HG02763 (cell line): ENCODE data around the gene POLG.
A peak's percentile ranks its signal among the peaks of the same experiment; 100 is the strongest.

ENCODE experiments used
- ATAC-seq: cut with Tn5 transposase; IDR thresholded peaks from one replicate; pipeline ENCODE4 v1.9.1; 2021; ENCODE audit warnings: mild to moderate bottlenecking, moderate library complexity; ENCODE audit not compliant: unreplicated experiment

Gene POLG

DNA sequence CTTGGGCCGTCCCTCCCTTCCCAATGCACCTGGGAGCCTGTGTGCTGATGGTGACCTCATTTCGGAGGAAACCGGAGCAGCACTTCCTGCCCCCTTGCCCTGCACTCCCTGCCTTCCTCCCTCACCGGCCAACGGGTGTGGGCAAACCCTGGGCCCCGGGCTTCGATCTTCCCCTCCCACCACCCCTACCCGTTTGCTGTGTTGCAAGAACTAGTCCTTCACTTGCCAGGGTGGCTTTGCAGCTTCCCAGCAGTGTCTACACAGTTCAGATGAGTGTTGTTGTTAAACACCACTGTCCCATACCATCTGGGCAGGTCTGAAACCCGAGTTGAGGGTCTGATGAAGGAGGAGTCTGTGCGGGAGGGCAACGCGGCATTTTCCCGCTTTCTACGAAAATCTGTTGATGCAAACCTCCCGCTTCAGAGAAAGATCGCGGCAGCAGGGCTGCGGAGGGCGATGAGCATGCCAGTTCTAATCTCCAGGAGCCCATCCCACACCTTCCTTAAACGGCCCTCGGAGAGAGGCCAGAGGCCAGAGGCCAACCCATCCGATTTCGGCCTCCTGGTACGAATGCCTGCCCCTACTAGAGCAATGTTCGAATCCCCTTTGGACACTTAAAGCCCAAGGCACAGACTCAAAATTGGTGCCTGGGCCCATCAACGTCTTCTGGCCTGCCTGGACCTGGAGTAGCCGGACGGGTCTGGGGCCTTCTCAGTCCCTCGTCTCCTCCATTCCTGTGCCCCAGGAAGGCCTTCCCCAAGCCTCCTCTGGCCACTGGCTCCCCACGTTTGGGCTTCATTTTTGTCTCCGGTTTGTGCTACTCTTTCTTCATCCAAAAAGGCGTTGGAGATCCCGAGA is 35.7 kb upstream of the POLG start:
- ATAC-seq, result no peak

DNA sequence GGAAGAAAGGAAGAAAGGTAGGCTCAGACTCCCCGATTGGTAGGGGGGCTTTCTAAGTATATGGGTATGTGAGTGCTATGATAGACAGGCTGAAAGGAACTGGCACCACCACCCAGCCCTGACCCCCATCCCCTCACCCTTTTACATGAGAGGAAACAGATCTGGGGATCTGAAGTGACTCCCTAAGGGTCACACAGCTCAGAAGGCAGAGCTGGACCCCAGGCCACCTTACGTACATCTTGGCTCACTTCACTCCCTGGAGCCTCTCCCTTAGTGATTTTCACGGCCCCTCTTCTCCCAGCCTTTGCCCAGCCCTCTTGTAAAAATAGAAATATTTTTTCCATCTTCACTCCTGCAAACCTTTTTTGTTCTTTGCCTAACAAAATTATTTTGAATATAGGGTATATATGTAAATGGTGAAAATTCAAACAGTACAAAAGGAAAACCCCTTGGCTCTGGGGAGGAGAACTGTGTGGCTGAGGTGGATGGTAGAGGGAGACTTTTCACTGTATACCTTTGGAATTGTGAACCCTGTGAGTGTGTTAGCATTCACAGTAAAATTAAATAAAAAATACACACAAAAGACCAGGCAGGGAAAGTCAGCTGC is 34.8 kb upstream of the POLG start:
- no peak for ATAC-seq

DNA sequence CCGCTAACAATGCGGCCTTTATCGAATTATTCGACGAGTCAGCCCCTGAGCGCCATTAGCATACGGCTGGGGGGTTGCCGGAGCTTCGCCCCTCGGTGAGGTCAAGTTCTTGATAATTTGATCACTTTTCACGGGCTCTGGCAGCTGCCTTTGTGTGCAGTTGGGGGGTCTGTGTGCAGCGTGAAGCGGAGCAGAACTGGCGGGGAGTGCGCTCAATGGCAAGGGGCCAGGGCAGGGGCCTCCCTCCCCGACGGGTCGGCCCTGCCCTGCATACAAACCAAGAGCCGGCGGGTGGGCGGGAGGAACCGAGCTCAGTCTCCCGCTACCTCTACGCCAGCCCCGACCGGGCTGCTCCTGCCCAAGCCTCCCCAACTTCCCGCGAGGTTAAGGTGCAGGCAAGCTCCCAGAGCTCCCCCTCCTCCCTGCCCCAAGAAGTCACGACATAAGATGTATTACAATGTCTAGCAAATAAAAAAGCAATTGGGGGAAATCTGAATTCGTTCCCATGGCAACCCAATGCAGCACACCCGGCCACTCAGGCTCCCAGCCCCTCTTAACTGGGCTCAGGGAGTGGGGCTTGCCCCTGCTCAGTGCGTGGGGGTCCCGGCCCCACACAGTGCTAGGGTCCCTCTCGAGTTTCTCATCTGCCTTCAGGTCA is 34.1 kb upstream of the POLG start:
- ATAC-seq, result no peak

DNA sequence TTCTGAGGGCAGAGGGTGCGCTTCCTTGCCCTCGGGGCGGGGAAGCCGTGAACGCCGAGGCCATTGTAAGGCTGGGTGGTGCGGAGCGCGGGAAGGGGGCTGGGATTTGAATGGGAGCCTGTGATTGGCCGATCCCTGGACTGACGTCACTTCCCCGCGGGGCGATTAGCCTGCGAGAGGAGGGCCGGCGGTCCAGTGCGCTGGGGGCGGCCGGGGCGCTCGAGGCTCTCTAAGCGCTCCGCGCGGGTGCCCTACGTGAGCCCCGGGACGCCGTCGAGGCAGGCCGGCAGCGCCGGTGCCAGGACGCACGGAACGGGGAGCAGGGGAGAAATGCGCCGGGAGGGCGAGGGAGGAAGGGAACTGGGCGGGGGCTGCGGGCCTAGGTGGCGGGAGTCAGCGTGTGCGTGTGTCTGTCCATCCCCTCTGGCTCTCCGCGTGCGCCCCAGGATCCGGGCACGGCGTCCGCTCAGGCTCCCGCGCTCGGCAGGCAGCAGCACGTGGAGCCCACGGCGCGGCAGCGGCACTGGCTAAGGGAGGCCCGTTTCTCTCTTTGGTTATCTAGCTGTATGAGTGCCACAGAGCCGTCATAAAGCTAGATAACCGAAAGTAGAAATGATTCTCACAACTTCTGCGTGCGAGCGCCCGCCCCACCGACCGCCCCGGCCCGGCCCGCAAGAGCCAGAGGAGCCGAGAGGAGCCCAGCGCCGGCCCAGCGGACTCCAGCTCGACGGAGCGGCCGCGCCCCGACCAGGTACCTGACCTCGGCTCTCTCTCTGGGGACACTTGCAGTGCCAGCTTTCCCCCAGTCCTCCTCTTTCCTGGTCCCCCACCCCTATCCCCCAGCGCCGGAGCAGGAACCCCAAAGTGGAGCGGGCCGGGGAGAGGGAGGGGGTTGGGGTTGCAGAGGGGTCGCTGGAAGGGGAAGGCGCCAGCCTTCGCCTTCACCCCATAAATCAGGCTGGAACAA is 33.1 kb upstream of the POLG start:
- ATAC-seq, result no peak

DNA sequence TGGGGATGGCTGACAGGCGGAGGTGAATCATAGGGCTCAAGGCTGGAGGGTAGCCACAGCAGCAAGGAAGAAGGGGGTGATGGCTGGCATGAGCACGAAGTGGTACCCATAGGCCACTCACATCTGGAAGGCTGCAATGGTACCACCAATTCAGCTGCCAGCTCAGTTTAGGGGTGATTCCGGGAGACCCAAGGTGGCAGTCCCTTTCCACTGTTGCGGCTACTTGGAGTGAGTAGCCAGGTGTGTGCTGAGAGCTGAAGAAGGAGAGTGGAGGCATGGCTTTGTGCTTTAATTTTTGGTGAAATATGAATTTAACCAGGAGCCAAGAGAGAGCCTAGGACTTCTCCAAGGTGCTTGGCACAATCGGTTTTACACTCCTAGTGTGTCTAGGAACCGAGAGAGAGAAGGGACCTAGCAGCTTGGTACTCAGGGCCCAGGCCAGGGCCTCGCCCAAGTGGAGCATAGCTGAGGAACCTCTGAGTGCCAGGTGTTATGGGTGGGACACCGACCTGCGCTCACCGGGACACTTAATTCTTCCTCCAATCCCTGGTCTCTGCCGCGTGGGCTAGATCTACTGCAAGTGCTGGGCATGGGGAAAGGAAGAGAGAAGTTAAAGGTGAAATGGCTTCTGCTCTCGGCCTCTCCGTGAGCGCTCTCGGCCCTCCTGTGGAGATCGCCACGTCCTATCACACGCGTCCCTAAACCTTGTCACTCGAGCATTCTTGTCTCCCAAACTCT is 32.2 kb upstream of the POLG start:
- ATAC-seq, result no peak

DNA sequence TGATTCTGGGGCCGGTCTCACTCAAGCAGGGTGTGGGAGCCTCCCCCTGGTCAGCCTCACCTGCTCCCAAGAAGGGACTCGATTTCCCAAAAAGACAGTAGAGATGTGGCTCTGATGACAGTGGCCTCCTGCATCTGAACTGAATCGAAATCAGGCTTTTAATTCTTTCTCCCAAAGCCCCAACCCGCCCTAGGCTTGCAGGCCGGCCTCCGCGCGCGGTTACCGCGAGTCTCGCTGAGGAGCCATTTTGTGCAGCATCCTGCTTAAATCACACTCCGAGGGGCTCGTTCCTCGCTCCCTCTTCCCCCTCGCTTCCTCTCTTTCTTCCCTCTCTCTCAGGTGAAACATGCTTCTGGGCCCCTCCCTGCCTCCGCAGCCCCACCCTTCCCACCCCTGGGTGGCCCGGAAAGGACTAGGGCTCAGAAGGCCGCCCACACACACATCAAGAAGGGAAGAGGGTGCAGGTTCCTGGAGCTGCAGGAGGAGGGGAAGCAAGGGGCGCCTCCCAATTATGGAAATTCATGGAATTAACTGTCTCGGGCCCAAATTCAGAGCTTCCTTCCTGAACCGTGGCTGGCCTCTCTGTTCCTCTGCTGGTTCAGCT is 30.9 kb upstream of the POLG start:
- no peak for ATAC-seq

DNA sequence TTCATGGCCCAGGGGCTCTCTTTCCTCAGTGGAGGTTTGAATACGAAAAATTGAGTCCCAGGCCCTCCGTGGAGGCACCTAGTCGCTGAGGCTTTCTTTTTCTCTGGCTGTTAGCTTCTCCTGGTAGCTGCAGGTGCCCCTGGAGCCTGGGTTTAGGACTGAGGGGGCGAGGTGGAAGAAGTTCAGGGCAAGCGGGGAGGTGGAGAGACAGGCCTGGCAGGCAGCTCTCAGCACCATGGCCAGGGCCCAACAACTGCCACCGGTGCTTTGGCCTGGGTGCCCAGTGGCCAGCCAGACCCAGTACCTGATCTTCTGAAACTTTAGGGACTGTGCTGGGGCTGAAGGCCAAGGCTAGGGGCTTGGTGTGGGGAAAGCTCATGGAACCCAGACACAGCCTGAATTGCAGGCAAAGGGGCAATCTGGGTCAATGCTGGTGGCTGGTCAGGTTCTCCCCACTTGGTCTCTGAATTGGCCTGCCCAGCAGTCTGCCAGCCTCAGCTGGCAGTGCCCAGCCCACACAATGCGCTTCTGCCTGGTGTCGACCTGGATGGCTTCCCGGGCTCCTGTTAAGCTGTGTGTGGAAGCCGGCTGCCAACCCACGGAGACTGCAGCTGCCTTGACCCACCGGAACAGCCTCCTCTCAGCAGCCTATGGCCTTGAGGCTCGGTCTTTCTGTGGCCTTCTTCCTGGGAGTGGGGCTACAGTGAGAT is 30.3 kb upstream of the POLG start:
- no peak for ATAC-seq

DNA sequence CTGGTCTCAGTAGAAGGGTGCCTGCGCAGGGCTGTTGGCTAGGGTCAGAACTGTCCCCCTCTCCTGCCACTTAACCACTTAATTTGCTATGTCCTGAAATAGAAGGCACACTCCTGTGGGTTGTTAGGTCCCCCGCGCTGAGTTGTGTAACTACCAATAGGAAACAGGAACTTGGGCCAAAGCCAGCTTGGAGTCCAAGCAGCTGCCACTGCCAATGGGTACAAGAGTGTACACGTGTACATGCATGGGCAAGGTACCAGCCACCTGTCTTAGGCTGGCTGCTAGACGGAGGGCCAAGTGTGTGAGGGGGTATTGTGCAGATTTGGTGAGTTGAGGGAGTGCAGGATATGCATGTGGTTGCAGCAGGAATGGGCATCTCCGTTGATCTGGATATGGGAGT is 29.7 kb upstream of the POLG start:
- ATAC-seq, result no peak

DNA sequence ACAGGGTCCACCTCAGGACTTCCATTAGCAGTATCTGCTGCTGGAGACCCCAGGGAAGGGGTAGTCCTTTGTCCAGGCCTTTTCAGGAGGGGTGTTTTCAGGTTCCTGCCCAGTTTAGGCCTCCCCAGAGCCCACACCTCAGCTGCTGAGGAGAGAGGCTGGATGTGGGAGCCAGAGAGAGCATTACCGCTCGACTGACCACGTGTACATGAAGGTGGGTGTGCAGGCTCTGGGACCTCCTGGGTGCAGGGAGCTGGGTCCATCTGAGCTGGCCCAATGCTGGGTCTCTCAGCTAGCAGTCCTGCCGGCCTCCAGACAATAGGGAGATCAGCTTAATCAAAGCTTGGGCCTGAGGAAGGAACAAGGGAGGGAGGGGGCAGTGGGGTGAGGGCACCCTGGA is 29.1 kb upstream of the POLG start:
- no peak for ATAC-seq

DNA sequence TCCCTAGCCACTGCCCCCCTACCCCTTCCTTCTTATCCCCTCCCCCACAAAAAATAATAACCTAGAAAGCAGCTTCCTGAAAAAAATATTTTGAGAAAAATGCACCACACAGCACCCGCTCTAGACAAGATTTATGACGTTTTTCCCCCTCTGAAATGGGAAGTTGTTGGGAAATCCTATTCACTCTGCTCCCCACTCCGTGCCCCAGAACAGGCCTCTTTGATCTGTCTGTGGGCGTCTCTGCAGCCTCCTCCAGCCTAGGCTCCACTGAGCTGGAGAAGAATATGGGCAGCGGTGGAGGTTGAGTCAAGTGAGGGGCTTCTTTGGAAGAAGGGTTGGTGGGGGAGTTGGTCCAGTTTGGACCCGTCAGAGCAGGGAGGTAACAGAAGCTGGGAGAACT is 28.5 kb upstream of the POLG start:
- ATAC-seq, result no peak

DNA sequence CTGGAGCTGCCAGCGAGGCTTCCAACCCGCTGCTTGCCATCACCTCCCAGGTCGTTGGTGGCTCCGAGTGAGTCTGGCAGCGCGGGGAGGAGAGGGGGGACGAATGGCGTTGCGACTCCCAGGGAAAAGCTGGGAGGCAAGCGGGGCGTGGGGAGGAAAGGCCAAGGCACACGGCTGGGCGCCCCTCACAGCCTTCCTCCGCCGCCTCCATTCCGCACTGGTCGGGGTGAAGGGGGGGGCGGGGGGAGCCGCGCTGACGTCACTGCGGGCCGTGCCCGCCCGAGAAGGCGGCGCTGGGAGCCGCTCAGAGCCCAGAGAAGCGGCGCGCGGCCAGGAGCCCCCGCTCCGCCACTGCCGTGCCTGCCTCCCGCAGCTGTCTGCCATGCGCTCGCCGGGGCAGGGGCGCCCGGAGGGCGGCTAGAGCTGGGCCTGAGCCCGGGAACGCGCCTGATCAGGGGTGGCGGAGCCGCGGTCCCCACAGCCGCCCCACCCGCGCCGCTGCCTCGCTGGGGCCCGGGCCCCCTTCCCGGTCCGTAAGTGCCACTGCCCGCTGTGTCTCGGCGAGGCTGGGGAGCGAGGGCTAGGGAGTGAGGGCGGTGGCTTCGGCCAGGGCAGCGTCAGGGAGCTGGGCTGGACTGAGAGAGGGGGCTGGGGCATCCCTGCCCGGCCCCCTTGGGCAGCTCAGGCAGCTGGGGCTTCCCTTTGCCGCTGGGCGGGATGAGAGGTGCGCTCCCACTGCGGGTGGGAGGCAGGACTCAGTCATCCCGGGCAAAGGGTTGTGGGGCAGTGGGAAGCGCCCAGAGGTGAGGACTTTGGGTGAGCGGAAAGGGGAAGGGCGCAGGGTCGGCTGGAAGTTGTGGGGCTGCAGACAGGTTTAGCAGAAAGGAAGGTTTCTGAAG is 27.8 kb upstream of the POLG start:
- no peak for ATAC-seq

DNA sequence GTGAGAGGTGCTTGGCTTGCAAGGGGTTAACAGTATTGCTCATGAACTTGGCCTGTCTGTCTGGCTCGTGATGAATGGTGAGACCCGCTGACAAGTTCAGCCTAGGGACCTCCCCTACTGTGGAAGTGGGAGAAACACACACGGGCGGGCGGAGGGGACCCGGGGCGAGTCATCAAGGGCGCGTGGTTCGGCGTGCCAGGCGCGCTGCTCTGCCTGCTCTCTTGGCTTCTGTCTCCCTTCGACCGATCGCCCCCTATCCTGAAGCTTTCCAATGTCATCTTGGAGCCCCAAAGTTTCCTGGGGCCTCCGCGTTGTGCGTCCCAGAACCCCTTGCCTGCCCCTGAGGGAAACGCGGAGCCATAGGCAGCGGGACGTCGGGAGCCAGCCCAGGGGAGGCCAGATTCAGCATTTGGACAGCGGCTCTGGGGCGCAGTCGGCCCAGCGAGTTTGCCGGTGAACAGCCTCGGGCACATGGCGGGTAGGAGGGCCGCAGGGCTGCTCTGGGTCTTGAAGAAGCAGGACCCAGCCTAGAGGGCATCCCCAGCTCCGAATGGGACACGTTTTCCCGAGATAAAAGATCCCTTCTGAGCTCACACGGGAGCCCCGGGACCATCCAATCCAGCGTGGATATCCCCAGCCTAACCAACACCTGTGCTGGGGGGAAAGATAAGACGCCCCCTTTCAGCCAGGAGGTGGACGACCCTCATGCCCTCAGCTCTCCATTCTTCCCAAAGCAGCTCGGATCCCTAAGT is 27.0 kb upstream of the POLG start:
- ATAC-seq, result no peak

DNA sequence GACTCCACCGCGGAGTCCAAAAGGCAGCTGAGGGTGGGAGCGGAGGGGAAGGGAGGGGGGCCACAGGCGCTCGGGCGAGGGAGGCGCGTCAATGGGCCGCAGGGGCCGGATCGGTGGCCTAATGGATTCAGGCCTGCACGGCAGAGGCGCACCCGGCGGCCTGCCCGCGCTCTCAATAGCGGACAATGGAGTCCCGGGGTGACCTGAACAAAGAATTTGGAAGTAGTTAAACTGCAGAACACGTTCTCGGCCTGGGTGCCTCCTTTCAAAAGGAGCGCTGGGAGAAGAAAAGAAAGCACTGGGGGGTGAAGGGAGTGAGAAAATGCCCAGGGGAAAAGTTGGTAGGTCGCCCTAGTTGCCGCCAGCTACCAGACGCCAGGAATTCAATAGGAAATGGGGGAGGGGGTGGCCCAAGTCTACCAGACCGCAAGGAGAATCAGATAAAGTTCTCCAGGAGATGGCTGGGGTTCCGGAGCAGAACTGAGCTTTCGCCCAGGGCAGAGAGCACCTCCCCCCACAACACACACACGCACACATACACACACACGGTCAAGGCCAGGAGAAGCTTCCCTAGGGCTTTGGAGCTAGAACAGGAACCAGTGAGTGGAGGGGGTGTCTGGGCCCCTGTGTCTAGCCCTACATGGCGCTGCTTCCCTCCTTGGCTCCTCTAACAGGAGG is 25.8 kb upstream of the POLG start:
- no peak for ATAC-seq

DNA sequence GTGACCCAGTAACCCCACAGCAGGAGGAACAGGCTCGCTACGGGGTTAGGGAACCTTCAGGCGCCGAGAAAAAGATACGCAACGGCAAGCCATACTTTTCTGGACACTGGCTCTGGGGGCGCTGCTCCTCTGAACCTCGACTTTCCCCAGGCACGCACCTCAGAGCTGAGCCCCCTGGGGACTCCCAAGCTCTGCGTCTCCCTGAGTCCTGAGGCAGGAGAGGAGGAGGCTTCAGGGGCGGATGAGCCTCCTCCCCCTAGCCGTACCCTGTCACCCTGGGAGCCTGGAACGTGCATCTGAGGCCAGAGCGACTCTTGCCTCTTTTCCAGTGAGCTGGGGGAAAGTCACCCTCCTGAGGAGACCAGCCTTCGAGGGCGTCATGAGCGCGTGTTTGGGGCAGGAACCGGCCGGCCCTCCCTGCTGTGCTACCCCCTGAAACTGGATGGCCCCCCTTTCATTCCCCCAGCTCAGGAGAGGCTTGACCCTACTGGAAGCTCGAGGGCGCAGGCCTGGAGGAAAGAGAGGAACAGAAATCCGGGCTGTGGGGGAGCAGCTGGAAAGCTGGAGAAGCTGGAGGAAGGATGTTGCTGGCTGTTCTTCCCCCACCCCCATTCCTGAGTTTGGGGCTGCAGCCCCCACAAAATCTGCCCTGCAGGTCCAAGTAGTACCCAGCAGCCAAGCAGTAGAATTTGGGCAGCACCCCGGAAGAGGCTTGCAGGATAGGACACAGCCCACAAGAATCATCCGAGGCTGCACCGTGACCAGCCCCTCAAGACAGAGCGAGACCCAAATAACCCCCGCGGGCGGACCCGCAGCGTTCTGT is 25.1 kb upstream of the POLG start:
- ATAC-seq, result no peak

DNA sequence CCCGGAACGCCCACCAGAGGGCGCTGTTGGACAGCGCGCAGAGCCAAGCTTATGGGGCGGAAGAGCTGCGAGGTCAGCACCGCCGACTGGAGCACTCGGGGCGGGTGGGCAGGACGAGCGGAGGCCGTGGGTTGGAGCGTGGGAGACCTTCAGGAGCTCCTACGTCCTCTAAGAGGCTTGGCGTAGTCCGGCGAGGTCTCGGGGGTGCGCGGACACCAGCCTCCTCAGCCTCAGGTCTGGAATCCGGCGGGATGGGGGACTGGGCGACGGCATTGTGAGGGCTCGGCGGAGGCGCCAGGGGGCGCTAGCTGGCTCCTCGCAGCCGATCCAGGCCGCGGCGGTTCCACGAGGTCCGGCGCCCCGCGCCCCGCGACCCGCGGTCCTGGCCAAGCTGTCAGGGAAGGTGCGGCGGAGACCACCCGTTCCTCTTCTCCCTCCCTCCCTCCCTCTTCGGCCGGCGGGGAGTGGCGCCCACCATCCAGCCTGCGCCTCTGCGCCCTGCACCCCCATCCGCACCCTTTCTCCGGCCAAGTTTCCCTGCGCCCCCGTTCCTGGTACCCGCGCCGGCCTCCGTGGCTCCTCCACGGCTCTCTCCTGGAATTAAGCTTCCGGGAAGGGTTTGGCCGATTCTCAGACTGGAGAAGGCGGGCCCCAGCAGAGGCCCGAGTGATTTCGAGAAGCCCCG is 24.3 kb upstream of the POLG start:
- ATAC-seq, result peak; percentile 90

DNA sequence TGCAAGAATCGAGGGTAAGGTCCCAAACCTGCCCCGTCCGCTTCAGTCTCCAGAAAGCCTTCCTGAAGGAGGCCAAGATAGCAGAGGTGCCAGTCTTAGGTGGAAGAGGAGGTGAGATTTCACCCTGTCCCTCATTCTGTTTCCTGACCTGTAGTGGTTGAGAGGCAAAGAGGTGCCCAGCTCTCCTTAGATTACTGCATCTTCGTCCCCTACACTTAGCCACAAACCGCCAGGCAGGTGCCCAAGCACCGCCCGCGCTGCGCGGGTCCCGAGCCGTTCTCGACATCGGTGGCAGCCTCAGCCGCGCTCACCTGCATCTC is 23.8 kb upstream of the POLG start:
- no peak for ATAC-seq
